K562 (cell line): ENCODE measurements around the gene B3GALT4. TPM values are rescaled to one million over a fixed set of nuclear protein-coding genes. Genes with fewer than 3 reads are reported as not detected.

Experiments used
- BCLAF1 ChIP-seq, 2 experiments: fragments of 450-650 bp in 1 of 2; IDR thresholded peaks; 2 replicates each; pipeline ENCODE4 v1.6.1; 2011 to 2017; ENCODE audit warnings: low read depth in 2 of 2, antibody characterized with exemption in 1 of 2, borderline replicate concordance in 1 of 2, low read length in 1 of 2, mild to moderate bottlenecking in 1 of 2, mixed read lengths in 1 of 2; ENCODE audit not compliant: control insufficient read depth in 1 of 2
- BRD4 ChIP-seq: fragments of 200-600 bp; sonication (generic); IDR thresholded peaks from 2 replicates; pipeline ENCODE4 v1.6.1; 2017; ENCODE audit warnings: inconsistent platforms
- CHCHD3 ChIP-seq: fragments of 250-450 bp; sonication (Bioruptor Pico); IDR thresholded peaks from 2 replicates; pipeline ENCODE4 v2.1.2; 2022; ENCODE audit warnings: mild to moderate bottlenecking
- E2F1 ChIP-seq: sonication (generic); formaldehyde crosslinking; IDR thresholded peaks from 2 replicates; pipeline ENCODE4 v1.8.1; 2023; ENCODE audit warnings: mild to moderate bottlenecking, missing genetic modification reagents, moderate library complexity
- E2F5 ChIP-seq: sonication (generic); formaldehyde crosslinking; IDR thresholded peaks from 2 replicates; pipeline ENCODE4 v1.8.0; 2022; ENCODE audit warnings: mild to moderate bottlenecking, missing genetic modification reagents
- ELF1 ChIP-seq: fragments of 200-800 bp; sonication (Bioruptor generic); IDR thresholded peaks from 2 replicates; pipeline ENCODE4 v1.6.1; 2016; ENCODE audit warnings: missing genetic modification characterization, missing compliant biosample characterization
- EWSR1 ChIP-seq: fragments of 450-650 bp; IDR thresholded peaks from 2 replicates; pipeline ENCODE4 v1.6.1; 2018; ENCODE audit warnings: borderline replicate concordance, mild to moderate bottlenecking, low read depth, moderate library complexity; ENCODE audit not compliant: partially characterized antibody
- KLF13 ChIP-seq: fragments of 450-650 bp; IDR thresholded peaks from 2 replicates; pipeline ENCODE4 v1.6.1; 2016; ENCODE audit warnings: missing genetic modification characterization, low read depth, mild to moderate bottlenecking, missing compliant biosample characterization, moderate library complexity, borderline replicate concordance
- MYNN ChIP-seq, 2 experiments: sonication (generic); formaldehyde crosslinking in 1 of 2; IDR thresholded peaks; 2 replicates each; pipeline versions ENCODE4 v1.5.0 to v1.6.1; 2016 to 2020; ENCODE audit warnings: antibody characterized with exemption in 1 of 2, missing genetic modification reagents in 1 of 2
- PHB ChIP-seq: fragments of 250-450 bp; sonication (Bioruptor Pico); IDR thresholded peaks from 2 replicates; pipeline ENCODE4 v1.5.0; 2021
- POLR2A ChIP-seq: fragments of 450-650 bp; conservative IDR thresholded peaks from 2 replicates; pipeline ENCODE4 v1.6.1; 2016
- POLR2AphosphoS2 ChIP-seq: IDR thresholded peaks from 2 replicates; pipeline ENCODE4 v1.6.1; 2012; ENCODE audit warnings: low read length, improper control_type of control experiment
- SMAD1 ChIP-seq: fragments of 150-350 bp; IDR thresholded peaks from 2 replicates; pipeline ENCODE4 v1.6.1; 2014; ENCODE audit warnings: low read length, low read depth; ENCODE audit not compliant: partially characterized antibody
- ZC3H11A ChIP-seq: IDR thresholded peaks from 2 replicates; pipeline ENCODE4 v1.6.1; 2012; ENCODE audit warnings: low read depth, low read length, improper control_type of control experiment
- ZHX1 ChIP-seq: fragments of 150-350 bp; conservative IDR thresholded peaks from 2 replicates; pipeline ENCODE4 v1.6.1; 2014; ENCODE audit warnings: low read length
- ZNF140 ChIP-seq: fragments of 250-450 bp; sonication (Bioruptor Pico); IDR thresholded peaks from 2 replicates; pipeline ENCODE4 v1.8.0; 2021; ENCODE audit warnings: moderate library complexity, mild to moderate bottlenecking, inconsistent platforms
- ZNF551 ChIP-seq: fragments of 250-450 bp; sonication (Bioruptor Pico); IDR thresholded peaks from 2 replicates; pipeline ENCODE4 v1.5.0; 2021; ENCODE audit warnings: mild to moderate bottlenecking, moderate library complexity
- polyA plus RNA-seq, 8 experiments: library from polyadenylated mRNA; depleted of rRNA in 4 of 8; stranded (reverse) in 5 of 8; unstranded in 3 of 8; fragments of >200 nt; fragmentation: Nextera tagmentation in 2 of 8; fragmentation: Illumina TruSeq in 1 of 8; extraction: Ambion mirVana in 2 of 8; extraction: Trizol in 1 of 8; gene quantifications; 2 replicates each; pipeline versions ENCODE4 v1.2.1 to v1.2.3, GENCODE V29; 2011 to 2014; ENCODE audit warnings: inconsistent platforms in 1 of 8, missing spikeins in 1 of 8
- total RNA-seq, 7 experiments: library from RNA; depleted of rRNA in 6 of 7; stranded (reverse); fragments of >200 nt in 6 of 7; fragmentation: Illumina TruSeq in 2 of 7; extraction: Trizol in 2 of 7; gene quantifications; 2 replicates each; pipeline versions ENCODE4 v1.2.1 to v1.2.3, GENCODE V29; 2011 to 2021; ENCODE audit warnings: low replicate concordance in 1 of 7

The B3GALT4 gene
- total and polyA plus RNA-seq, 9 of the 15 experiments (the other 6 are each of a cell fraction or from before 2014, with no cell fraction given): 0.11 to 1.3 (median 0.53) TPM; not detected in 1

GRCh38 chr6:33273129-33273923 lies 3.6 kb upstream of the B3GALT4 start (continued):
- TF ChIP-seq KLF13 (peak; percentile 49; the same call in 1 of the 2 replicates), ZHX1 (no peak), PHB (CRISPR knock-in tag) (no peak), E2F5 (CRISPR knock-in tag) (0 out of 2 replicates have a peak, but pooled peaks have one; percentile 16), CHCHD3 (CRISPR knock-in tag) (no peak), ZC3H11A (no peak), BCLAF1 (IDR thresholded peaks at IDR 0.05; ENCODE audit: borderline replicate concordance in 1 of 2, control insufficient read depth in 1 of 2, low read depth in 2 of 2, low read length in 1 of 2) (no peak; a peak in 1 of 4 replicates), MYNN (IDR thresholded peaks at IDR 0.05) (no peak), MYNN (CRISPR knock-in tag; IDR thresholded peaks at IDR 0.05) (no peak), ELF1 (tag) (0 out of 2 replicates have a peak, but pooled peaks have one; percentile 19), ZNF551 (CRISPR knock-in tag) (no peak), POLR2AphosphoS2 (no peak), E2F1 (CRISPR knock-in tag) (no peak), ZNF140 (CRISPR knock-in tag) (no peak), SMAD1 (no peak), EWSR1 (no peak), POLR2A (0 out of 2 replicates have a peak, but pooled peaks have one; percentile 3), BRD4 (0 out of 2 replicates have a peak, but pooled peaks have one; percentile 46)
